HepG2 (cell line): Measurements from ENCODE around the gene CPNE1. TPM values are rescaled to one million over a fixed set of nuclear protein-coding genes. Genes with fewer than 3 reads are reported as not detected.
A peak's percentile ranks its signal among the peaks of the same experiment; 100 is the strongest.

Experiments
- EED ChIP-seq: sonication (generic); formaldehyde crosslinking; IDR thresholded peaks from 2 replicates; pipeline ENCODE4 v1.5.0; 2020; ENCODE audit warnings: mild to moderate bottlenecking, missing genetic modification reagents
- FOSL2 ChIP-seq: sonication (generic); formaldehyde crosslinking; IDR thresholded peaks from 2 replicates; pipeline ENCODE4 v1.4.0; 2020; ENCODE audit warnings: missing genetic modification reagents
- HOXA3 ChIP-seq: sonication (generic); formaldehyde crosslinking; IDR thresholded peaks from 2 replicates; pipeline ENCODE4 v1.5.0; 2020; ENCODE audit warnings: missing genetic modification reagents
- HOXA9 ChIP-seq: sonication (generic); formaldehyde crosslinking; IDR thresholded peaks from 2 replicates; pipeline ENCODE4 v1.8.1; 2022; ENCODE audit warnings: missing genetic modification reagents, mild to moderate bottlenecking, moderate library complexity, borderline replicate concordance
- JUND ChIP-seq: sonication (generic); formaldehyde crosslinking; IDR thresholded peaks from 2 replicates; pipeline ENCODE4 v1.8.0; 2022; ENCODE audit warnings: mild to moderate bottlenecking, missing genetic modification reagents
- KLF6 ChIP-seq: IDR thresholded peaks from 2 replicates; pipeline ENCODE4 v1.8.0; 2016; ENCODE audit warnings: missing biosample characterization, missing genetic modification reagents
- KMT2A ChIP-seq: sonication (generic); formaldehyde crosslinking; IDR thresholded peaks from 2 replicates; pipeline ENCODE4 v1.4.0; 2020; ENCODE audit warnings: missing genetic modification reagents
- NFE2L1 ChIP-seq: sonication (generic); formaldehyde crosslinking; IDR thresholded peaks from 2 replicates; pipeline ENCODE4 v1.4.0; 2020; ENCODE audit warnings: missing genetic modification reagents, mild to moderate bottlenecking, borderline replicate concordance
- SNAPC2 ChIP-seq: sonication (generic); formaldehyde crosslinking; IDR thresholded peaks from 2 replicates; pipeline ENCODE4 v1.8.1; 2022; ENCODE audit warnings: mild to moderate bottlenecking, missing genetic modification reagents
- SNRNP70 ChIP-seq: fragments of 200-400 bp; formaldehyde crosslinking; IDR thresholded peaks from 2 replicates; pipeline ENCODE4 v1.6.1; 2017; ENCODE audit warnings: mild to moderate bottlenecking, low read depth, low read length, moderate library complexity
- SP5 ChIP-seq: IDR thresholded peaks from 2 replicates; pipeline ENCODE4 v1.6.1; 2016; ENCODE audit warnings: low read depth, borderline replicate concordance
- TBP ChIP-seq: sonication (generic); formaldehyde crosslinking; IDR thresholded peaks from 2 replicates; pipeline ENCODE4 v1.5.0; 2020; ENCODE audit warnings: missing genetic modification reagents
- TMF1 ChIP-seq: sonication (generic); formaldehyde crosslinking; IDR thresholded peaks from 2 replicates; pipeline ENCODE4 v1.8.1; 2022; ENCODE audit warnings: low read depth, missing genetic modification reagents
- YEATS2 ChIP-seq: sonication (generic); formaldehyde crosslinking; IDR thresholded peaks from 2 replicates; pipeline ENCODE4 v1.4.0; 2020; ENCODE audit warnings: missing genetic modification reagents, borderline replicate concordance
- ZNF354B ChIP-seq: sonication (generic); formaldehyde crosslinking; IDR thresholded peaks from 2 replicates; pipeline ENCODE4 v1.8.0; 2022; ENCODE audit warnings: mild to moderate bottlenecking, missing genetic modification reagents
- ZNF546 ChIP-seq: sonication (generic); formaldehyde crosslinking; conservative IDR thresholded peaks from 2 replicates; pipeline ENCODE4 v1.8.1; 2023; ENCODE audit warnings: mild to moderate bottlenecking, missing genetic modification reagents
- polyA plus RNA-seq, 8 experiments: library from polyadenylated mRNA; depleted of rRNA in 3 of 8; stranded (reverse) in 7 of 8; unstranded in 1 of 8; fragments of >200 nt; fragmentation: Illumina TruSeq in 4 of 8; extraction: Trizol in 4 of 8; gene quantifications; 2 replicates each; pipeline versions ENCODE4 v1.2.1 to v1.2.3, GENCODE V29; 2011 to 2016; ENCODE audit warnings: low read depth in 4 of 8, missing spikeins in 1 of 8, mixed read lengths in 1 of 8; ENCODE audit not compliant: insufficient read depth in 1 of 8
- total RNA-seq, 5 experiments: library from RNA; depleted of rRNA; stranded (reverse); fragments of >200 nt; fragmentation: Illumina TruSeq; extraction: Trizol; gene quantifications; 2 replicates each; pipeline ENCODE4 v1.2.3, GENCODE V29; 2016; ENCODE audit warnings: low read depth in 1 of 5
- TF ChIP-seq, protein P1 (sequence below): sonication (generic); formaldehyde crosslinking; conservative IDR thresholded peaks from 2 replicates; pipeline ENCODE4 v1.4.0; 2020; ENCODE audit warnings: missing genetic modification reagents
- TF ChIP-seq, protein P2 (sequence below): sonication (generic); formaldehyde crosslinking; IDR thresholded peaks from 2 replicates; pipeline ENCODE4 v1.8.0; 2022; ENCODE audit warnings: low read depth, missing genetic modification reagents
- TF ChIP-seq, protein P3 (sequence below): sonication (generic); formaldehyde crosslinking; IDR thresholded peaks from 2 replicates; pipeline ENCODE4 v1.5.0; 2020; ENCODE audit warnings: mild to moderate bottlenecking, missing genetic modification reagents
- TF ChIP-seq, protein P4 (sequence below): sonication (generic); formaldehyde crosslinking; IDR thresholded peaks from 2 replicates; pipeline ENCODE4 v1.4.0; 2020; ENCODE audit warnings: missing genetic modification reagents
- TF ChIP-seq, protein P5 (sequence below): sonication (generic); formaldehyde crosslinking; IDR thresholded peaks from 2 replicates; pipeline ENCODE4 v1.5.0; 2020; ENCODE audit warnings: missing genetic modification reagents

The CPNE1 gene
- total and polyA plus RNA-seq, 2 of the 13 experiments (the other 11 are each of a cell fraction or from before 2014, with no cell fraction given), result 408 to 431 TPM

DNA sequence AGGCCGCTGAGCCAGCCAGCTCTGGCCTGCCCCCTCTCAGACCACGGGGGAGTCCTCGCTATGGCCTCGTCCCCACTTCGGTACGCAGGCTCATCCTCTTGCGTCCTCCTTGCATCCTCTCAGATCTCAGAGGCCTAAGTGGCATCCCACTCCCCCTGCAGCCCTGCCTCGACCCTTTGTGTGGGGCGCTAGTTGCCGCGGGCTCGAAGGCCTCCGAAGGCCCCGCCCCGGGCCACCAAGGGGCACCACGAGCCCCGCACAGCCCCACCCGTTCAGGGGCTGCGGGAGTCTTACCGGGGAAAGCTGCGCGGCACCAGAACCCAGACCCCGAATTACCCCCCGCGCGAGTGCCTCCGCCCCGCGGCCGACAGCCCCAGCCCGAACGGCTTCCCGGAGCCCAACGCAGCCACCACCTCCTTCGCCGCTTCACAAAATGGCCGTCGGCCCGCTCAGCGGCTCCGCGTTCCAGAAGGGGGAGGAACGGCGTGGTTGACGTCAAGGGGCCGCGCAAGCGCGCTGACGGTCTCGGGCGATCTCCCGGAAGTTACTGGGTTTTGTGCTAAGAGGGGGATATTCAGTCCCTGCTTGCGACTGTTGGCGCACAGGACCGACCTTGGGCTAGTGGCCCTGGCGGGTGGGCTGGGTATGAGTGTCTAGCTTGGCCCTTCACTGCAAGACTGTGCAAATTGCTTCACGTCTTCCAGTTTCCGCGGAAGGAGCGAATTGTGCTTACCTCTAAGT lies at the start of gene CPNE1, which contains the start of gene RBM12 (continued):
- TF ChIP-seq, protein P1, sequence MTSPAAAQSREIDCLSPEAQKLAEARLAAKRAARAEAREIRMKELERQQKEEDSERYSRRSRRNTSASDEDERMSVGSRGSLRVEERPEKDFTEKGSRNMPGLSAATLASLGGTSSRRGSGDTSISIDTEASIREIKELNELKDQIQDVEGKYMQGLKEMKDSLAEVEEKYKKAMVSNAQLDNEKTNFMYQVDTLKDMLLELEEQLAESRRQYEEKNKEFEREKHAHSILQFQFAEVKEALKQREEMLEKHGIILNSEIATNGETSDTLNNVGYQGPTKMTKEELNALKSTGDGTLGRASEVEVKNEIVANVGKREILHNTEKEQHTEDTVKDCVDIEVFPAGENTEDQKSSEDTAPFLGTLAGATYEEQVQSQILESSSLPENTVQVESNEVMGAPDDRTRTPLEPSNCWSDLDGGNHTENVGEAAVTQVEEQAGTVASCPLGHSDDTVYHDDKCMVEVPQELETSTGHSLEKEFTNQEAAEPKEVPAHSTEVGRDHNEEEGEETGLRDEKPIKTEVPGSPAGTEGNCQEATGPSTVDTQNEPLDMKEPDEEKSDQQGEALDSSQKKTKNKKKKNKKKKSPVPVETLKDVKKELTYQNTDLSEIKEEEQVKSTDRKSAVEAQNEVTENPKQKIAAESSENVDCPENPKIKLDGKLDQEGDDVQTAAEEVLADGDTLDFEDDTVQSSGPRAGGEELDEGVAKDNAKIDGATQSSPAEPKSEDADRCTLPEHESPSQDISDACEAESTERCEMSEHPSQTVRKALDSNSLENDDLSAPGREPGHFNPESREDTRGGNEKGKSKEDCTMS (CRISPR knock-in tag), result no peak; the same call in 1 of the 2 replicates
- TF ChIP-seq SP5, result peak; percentile 71; the same call in 1 of the 2 replicates
- TF ChIP-seq NFE2L1 (CRISPR knock-in tag), result peak; percentile 83; the same call in 1 of the 2 replicates
- peak; percentile 76; the same call in 1 of the 2 replicates for TF ChIP-seq ZNF546 (CRISPR knock-in tag)
- TF ChIP-seq, protein P2, sequence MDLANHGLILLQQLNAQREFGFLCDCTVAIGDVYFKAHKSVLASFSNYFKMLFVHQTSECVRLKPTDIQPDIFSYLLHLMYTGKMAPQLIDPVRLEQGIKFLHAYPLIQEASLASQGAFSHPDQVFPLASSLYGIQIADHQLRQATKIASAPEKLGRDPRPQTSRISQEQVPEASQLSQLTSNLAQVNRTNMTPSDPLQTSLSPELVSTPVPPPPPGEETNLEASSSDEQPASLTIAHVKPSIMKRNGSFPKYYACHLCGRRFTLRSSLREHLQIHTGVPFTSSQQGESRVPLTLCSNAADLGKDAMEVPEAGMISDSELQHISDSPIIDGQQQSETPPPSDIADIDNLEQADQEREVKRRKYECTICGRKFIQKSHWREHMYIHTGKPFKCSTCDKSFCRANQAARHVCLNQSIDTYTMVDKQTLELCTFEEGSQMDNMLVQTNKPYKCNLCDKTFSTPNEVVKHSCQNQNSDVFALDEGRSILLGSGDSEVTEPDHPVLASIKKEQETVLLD (CRISPR knock-in tag), result no peak; the same call in 1 of the 2 replicates
- TF ChIP-seq ZNF354B, result peak; percentile 95
- TF ChIP-seq JUND (CRISPR knock-in tag), result 0 out of 2 replicates have a peak, but pooled peaks have one; percentile 48
- TF ChIP-seq FOSL2 (CRISPR knock-in tag), result peak; percentile 62
- TF ChIP-seq YEATS2, result peak; percentile 95
- peak; percentile 97 for TF ChIP-seq KLF6 (CRISPR knock-in tag)
- TF ChIP-seq, protein P3, sequence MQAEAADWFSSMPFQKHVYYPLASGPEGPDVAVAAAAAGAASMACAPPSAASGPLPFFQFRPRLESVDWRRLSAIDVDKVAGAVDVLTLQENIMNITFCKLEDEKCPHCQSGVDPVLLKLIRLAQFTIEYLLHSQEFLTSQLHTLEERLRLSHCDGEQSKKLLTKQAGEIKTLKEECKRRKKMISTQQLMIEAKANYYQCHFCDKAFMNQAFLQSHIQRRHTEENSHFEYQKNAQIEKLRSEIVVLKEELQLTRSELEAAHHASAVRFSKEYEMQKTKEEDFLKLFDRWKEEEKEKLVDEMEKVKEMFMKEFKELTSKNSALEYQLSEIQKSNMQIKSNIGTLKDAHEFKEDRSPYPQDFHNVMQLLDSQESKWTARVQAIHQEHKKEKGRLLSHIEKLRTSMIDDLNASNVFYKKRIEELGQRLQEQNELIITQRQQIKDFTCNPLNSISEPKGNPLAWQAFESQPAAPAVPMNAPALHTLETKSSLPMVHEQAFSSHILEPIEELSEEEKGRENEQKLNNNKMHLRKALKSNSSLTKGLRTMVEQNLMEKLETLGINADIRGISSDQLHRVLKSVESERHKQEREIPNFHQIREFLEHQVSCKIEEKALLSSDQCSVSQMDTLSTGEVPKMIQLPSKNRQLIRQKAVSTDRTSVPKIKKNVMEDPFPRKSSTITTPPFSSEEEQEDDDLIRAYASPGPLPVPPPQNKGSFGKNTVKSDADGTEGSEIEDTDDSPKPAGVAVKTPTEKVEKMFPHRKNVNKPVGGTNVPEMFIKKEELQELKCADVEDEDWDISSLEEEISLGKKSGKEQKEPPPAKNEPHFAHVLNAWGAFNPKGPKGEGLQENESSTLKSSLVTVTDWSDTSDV (CRISPR knock-in tag), result peak; percentile 95; the same call in 1 of the 2 replicates
- TF ChIP-seq, protein P4, sequence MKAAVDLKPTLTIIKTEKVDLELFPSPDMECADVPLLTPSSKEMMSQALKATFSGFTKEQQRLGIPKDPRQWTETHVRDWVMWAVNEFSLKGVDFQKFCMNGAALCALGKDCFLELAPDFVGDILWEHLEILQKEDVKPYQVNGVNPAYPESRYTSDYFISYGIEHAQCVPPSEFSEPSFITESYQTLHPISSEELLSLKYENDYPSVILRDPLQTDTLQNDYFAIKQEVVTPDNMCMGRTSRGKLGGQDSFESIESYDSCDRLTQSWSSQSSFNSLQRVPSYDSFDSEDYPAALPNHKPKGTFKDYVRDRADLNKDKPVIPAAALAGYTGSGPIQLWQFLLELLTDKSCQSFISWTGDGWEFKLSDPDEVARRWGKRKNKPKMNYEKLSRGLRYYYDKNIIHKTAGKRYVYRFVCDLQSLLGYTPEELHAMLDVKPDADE (CRISPR knock-in tag), result peak; percentile 55; the same call in 1 of the 2 replicates
- peak; percentile 94; the same call in 1 of the 2 replicates for TF ChIP-seq TBP (CRISPR knock-in tag)
- TF ChIP-seq HOXA9 (CRISPR knock-in tag), result no peak
- TF ChIP-seq EED (CRISPR knock-in tag), result peak; percentile 91; the same call in 1 of the 2 replicates
- peak; percentile 98 for TF ChIP-seq TMF1 (CRISPR knock-in tag)
- TF ChIP-seq HOXA3 (CRISPR knock-in tag), result peak; percentile 99
- TF ChIP-seq, protein P5, sequence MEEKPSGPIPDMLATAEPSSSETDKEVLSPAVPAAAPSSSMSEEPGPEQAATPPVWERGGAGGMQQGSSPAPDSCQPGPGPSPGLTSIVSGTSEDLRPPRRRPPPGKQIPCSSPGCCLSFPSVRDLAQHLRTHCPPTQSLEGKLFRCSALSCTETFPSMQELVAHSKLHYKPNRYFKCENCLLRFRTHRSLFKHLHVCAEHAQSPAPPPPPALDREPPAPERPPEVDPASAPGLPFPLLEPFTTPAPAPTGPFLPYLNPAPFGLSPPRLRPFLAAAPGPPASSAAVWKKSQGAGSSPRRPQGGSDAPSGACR (CRISPR knock-in tag), result peak; percentile 93; the same call in 1 of the 2 replicates
- TF ChIP-seq SNAPC2 (CRISPR knock-in tag), result peak; percentile 87
- TF ChIP-seq KMT2A (CRISPR knock-in tag), result peak; percentile 93
- no peak for TF ChIP-seq SNRNP70
